Fibroblast of lung (primary cell): ENCODE data around the gene ATXN7L2. TPM values are rescaled to one million over a fixed set of nuclear protein-coding genes. Genes with fewer than 3 reads are reported as not detected.

ENCODE experiments used
- DNase-seq, 2 donors: peaks; one replicate each; pipeline versions ENCODE4 v3.0.0 to v3.0.0-alpha.2; 2010; ENCODE audit warnings: low read depth in 2 of 2
- H2AFZ ChIP-seq: 2 replicates; pipeline ENCODE4 v1.5.1; 2012; ENCODE audit warnings: low read length, control low read depth, inconsistent platforms
- H3K27ac ChIP-seq: 2 replicates; pipeline ENCODE4 v1.5.1; 2011; ENCODE audit warnings: low read length, control low read depth; ENCODE audit not compliant: insufficient read depth
- H3K27me3 ChIP-seq: 2 replicates; pipeline ENCODE4 v1.5.1; 2011; ENCODE audit warnings: mild to moderate bottlenecking, low read length; ENCODE audit not compliant: control insufficient read depth, insufficient read depth
- H3K36me3 ChIP-seq: 2 replicates; pipeline ENCODE4 v1.5.1; 2011; ENCODE audit warnings: low read length; ENCODE audit not compliant: control insufficient read depth, insufficient read depth
- H3K4me1 ChIP-seq: 2 replicates; pipeline ENCODE4 v1.5.1; 2011; ENCODE audit warnings: low read length; ENCODE audit not compliant: control insufficient read depth, insufficient read depth; ENCODE audit errors: extremely low read depth
- H3K4me2 ChIP-seq: 2 replicates; pipeline ENCODE4 v1.5.1; 2011; ENCODE audit warnings: low read length, control low read depth; ENCODE audit not compliant: insufficient read depth; ENCODE audit errors: extremely low read depth
- H3K4me3 ChIP-seq, 4 experiments: fragments of 200-600 bp in 1 of 4; sonication (generic) in 1 of 4; replicated peaks in 1 of 4; 2 replicates each; pipeline ENCODE4 v1.5.1; 2011 to 2016; ENCODE audit warnings: low read length in 4 of 4, low read depth in 3 of 4, mild to moderate bottlenecking in 3 of 4, control low read depth in 2 of 4, inconsistent platforms in 1 of 4, mixed read lengths in 1 of 4; ENCODE audit not compliant: insufficient read depth in 1 of 4; ENCODE audit errors: control extremely low read depth in 1 of 4
- H3K79me2 ChIP-seq: 2 replicates; pipeline ENCODE4 v1.5.1; 2012; ENCODE audit warnings: mild to moderate bottlenecking, low read length, inconsistent platforms; ENCODE audit not compliant: control insufficient read depth, insufficient read depth
- H3K9ac ChIP-seq: 2 replicates; pipeline ENCODE4 v1.5.1; 2011; ENCODE audit warnings: mild to moderate bottlenecking, low read length, control low read depth; ENCODE audit not compliant: insufficient read depth
- H3K9me3 ChIP-seq: 2 replicates; pipeline ENCODE4 v1.5.1; 2012; ENCODE audit warnings: low read depth, low read length; ENCODE audit not compliant: control insufficient read depth, insufficient read depth
- H4K20me1 ChIP-seq: 2 replicates; pipeline ENCODE4 v1.5.1; 2011; ENCODE audit warnings: low read length; ENCODE audit not compliant: control insufficient read depth, insufficient read depth; ENCODE audit errors: extremely low read depth
- CTCF ChIP-seq, 2 donors: IDR thresholded peaks in 1 of 2; conservative IDR thresholded peaks in 1 of 2; 1 replicate in 1 of 2; 2 replicates in 1 of 2; pipeline ENCODE4 v1.5.1; 2011 to 2012; ENCODE audit warnings: low read length in 2 of 2, control low read depth in 1 of 2, inconsistent platforms in 1 of 2, low read depth in 1 of 2, mild to moderate bottlenecking in 1 of 2
- EZH2 ChIP-seq: IDR thresholded peaks from 2 replicates; pipeline ENCODE4 v1.5.1; 2012; ENCODE audit warnings: low read length, control low read depth, mild to moderate bottlenecking; ENCODE audit errors: missing control alignments
- polyA plus RNA-seq, 2 donors: library from polyadenylated mRNA; depleted of rRNA in 1 of 2; stranded (reverse) in 1 of 2; unstranded in 1 of 2; fragments of >200 nt; gene quantifications; 2 replicates each; pipeline ENCODE4 v1.2.1, GENCODE V29; 2011 to 2012; ENCODE audit warnings: missing spikeins in 1 of 2
- total RNA-seq: library from RNA; depleted of rRNA; stranded (reverse); fragments of >200 nt; gene quantifications from 2 replicates; pipeline ENCODE4 v1.2.1, GENCODE V29; 2014

ATXN7L2 gene
- total and polyA plus RNA-seq, 2 donors (not counting 1 experiment from before 2014, with no cell fraction given): 0.86 to 2.0 TPM

DNA sequence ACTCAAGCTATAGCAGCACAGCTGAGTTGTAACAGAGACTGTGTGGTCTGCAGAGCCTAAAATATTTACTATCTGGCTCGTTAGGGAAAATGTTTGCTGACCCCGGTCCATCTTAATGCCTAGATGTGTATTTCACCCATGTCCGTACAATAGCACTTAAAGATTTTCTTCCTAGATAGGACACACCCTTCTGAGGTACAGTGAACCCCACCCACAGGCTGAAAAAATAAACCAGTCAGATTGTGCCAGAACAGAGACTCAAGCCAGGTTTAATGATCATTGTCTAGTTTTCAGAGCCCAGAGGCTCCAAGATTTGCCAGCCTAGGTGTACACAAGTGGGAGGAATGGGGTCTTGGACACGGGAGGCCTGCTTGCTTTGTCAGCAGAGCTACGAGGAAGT, 20.2 kb downstream of the ATXN7L2 start:
- Histone ChIP-seq H3K79me2 (no peaks in the 10 kb centered on the region), H3K4me2 (no peak overlapping the region), H3K27me3 (peaks cover 3% of the 10 kb centered on the region), H3K4me3 (no peak overlapping the region), H3K9me3 (no peaks in the 10 kb centered on the region), H3K4me1 (peaks cover 5% of the 10 kb centered on the region), H3K36me3 (no peaks in the 10 kb centered on the region), H3K9ac (no peak overlapping the region), H4K20me1 (no peaks in the 10 kb centered on the region), H3K27ac (no peak overlapping the region), H2AFZ (no peak overlapping the region)
- TF ChIP-seq EZH2: no peak
- TF ChIP-seq CTCF (conservative IDR thresholded peaks at IDR 0.05 in 1 of 2, IDR thresholded peaks at IDR 0.05 in 1 of 2; ENCODE audit: low read depth in 1 of 2, low read length in 2 of 2): no peak
- no peak for DNase-seq

GRCh38 chr1:109504974-109505373, 21.3 kb downstream of the ATXN7L2 start:
- Histone ChIP-seq H3K27ac (no peak overlapping the region), H4K20me1 (no peaks in the 10 kb centered on the region), H3K4me2 (no peak overlapping the region), H3K36me3 (no peaks in the 10 kb centered on the region), H3K9me3 (no peaks in the 10 kb centered on the region), H3K79me2 (no peaks in the 10 kb centered on the region), H2AFZ (no peak overlapping the region), H3K4me1 (peaks cover 5% of the 10 kb centered on the region), H3K27me3 (peaks cover 3% of the 10 kb centered on the region), H3K4me3 (no peak overlapping the region), H3K9ac (no peak overlapping the region)
- no peak for DNase-seq
- no peak for TF ChIP-seq CTCF (conservative IDR thresholded peaks at IDR 0.05 in 1 of 2, IDR thresholded peaks at IDR 0.05 in 1 of 2; ENCODE audit: low read depth in 1 of 2, low read length in 2 of 2)
- no peak for TF ChIP-seq EZH2

DNA sequence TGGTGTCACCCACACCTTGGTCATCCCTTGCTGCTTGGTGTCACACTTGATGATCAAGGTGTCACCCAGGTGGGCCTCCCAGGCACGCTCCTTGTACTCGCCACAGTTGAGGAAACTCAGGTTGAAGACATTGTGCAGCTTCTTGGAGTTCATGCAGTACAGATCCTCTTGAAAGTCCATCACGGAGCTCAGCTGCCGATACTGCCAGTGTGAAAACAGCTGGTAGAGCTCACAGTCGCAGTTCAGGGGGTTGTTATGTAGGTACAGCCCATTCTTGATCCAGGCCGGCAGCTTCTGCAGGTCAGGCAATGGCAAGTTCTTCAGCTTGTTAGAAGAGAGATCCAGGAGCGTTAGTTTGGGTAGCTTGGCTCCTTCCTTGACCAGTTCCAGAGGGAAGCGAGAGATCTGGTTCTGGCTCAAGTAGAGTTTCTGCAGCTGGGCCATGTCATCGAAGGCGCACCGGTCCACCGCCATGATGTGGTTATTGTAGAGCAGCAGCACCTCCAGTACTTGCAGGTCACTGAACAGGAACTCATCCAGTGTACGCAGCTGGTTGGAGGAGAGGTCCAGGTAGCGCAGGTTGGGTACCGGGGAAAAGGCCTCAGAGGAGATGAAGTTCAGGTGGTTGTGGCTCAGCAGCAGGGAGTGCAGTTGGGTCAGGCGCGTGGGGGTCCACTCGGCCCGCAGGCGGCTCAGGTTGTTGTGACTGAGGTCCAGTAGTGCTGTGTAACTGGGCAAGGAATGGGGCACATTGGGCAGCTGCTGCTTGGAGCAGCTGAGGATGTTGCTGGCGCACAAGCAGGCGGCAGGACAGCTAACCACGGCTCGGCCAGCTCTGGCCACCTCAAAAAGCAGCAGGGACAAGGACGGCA, 24.5 kb downstream of the ATXN7L2 start:
- Histone ChIP-seq H3K9ac (no peak overlapping the region), H3K4me2 (no peak overlapping the region)

More for the DNA sequence above, 24.5 kb downstream of the ATXN7L2 start:
- no peak for DNase-seq
- H3K9me3 ChIP-seq: no peaks in the 10 kb centered on the region
- H3K4me3 ChIP-seq: no peak overlapping the region
- H3K79me2 ChIP-seq: no peaks in the 10 kb centered on the region
- H3K27me3 ChIP-seq: peaks cover 3% of the 10 kb centered on the region
- no peak for TF ChIP-seq EZH2
- TF ChIP-seq CTCF (conservative IDR thresholded peaks at IDR 0.05 in 1 of 2, IDR thresholded peaks at IDR 0.05 in 1 of 2; ENCODE audit: low read depth in 1 of 2, low read length in 2 of 2): no peak
- H4K20me1 ChIP-seq: no peaks in the 10 kb centered on the region
- H3K27ac ChIP-seq: no peak overlapping the region
- no peak overlapping the region for H2AFZ ChIP-seq
- peaks cover 7% of the 10 kb centered on the region for H3K4me1 ChIP-seq
- H3K36me3 ChIP-seq: no peaks in the 10 kb centered on the region
